Activated CD8-positive, alpha-beta memory T cell treated with anti-CD3 and anti-CD28 coated beads for 24 hours (primary cell): Measurements from ENCODE around the gene TMEM244.

Experiments used
- DNase-seq: peaks from one replicate; pipeline ENCODE4 v3.0.0-alpha.2; 2020

Gene TMEM244

DNA sequence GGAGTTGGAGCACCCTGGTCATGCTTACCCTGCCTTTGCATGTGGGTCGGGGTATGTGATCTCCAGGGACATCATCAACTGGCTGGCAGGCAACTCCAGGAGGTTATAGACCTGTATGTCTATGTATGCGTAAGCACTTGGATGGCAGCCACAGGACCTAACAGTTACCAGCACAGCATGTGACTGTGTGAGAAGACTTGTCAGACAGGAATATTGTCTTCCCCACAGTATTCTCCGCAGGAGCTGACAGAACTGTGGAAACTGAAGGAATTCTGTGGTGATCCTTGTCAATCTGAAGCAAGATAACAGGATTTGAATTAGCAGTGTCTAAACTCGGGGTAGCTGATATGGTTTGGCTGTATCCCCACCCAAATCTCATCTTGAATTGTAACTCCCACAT is 59.2 kb downstream of the TMEM244 start:
- DNase-seq: no peak

DNA sequence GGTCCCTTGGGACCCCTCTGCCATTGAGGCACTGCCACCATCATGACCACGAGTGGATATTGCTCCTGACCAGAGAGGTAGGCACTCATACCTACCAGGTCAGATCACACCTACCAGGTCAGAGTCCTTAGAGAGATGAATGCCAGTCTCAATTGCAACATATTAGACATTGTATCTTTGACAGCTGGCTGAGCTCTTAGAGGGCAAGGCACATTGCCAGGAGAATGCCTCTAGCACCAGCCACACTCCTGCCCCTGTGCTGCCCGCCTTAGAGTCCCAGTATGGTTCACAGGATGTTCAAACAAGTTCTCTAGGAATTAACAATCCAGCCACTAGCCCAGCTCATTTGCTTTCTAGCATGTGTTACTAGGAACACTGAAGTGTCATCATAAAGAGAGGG is 65.9 kb downstream of the TMEM244 start:
- no peak for DNase-seq

- no peak for DNase-seq
Observed at GRCh38 chr6:129793447-129793846, 67.7 kb downstream of the TMEM244 start.

GRCh38 chr6:129792049-129792448 is 69.1 kb downstream of the TMEM244 start:
- DNase-seq: no peak

DNA sequence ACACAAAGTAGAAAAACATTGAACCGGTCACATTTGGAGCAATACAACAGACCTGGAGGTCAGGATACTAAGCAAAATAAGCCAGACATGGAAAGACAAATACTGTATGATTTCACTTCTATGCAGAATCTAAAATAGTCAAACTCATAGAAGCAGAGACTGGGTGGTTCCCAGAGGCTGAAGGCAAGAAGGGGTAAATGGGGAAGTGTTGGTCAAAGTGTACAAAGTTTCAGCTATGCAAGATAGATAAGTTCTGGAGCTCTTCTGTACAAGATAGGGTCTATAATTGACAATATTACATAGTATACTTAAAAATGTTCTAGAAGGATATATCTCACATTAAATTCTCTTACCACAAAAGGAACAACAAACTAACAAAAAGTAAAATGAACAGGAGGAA is 70.3 kb downstream of the TMEM244 start:
- no peak for DNase-seq

GRCh38 chr6:129789974-129790373 is 71.1 kb downstream of the TMEM244 start:
- no peak for DNase-seq

DNA sequence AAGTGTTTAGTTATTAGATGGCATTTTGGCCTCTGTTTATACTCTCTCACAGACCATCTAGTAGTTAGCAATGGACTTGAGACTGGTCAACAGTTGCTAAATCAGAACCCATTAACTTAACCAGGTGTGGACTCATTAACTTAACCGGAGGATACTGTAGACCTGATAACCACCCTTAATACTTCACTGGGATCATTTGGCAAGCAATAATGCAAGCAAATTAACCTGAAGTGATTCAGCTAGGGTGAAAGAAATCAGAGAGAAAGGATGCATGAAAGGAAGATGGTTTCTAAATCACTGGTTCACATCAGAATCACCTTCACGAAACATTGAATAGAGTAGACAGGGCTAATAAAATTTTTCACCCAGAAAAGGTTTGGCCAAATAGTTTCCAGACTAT is 73.3 kb downstream of the TMEM244 start:
- no peak for DNase-seq

GRCh38 chr6:129786548-129786947 is 74.6 kb downstream of the TMEM244 start:
- no peak for DNase-seq

DNA sequence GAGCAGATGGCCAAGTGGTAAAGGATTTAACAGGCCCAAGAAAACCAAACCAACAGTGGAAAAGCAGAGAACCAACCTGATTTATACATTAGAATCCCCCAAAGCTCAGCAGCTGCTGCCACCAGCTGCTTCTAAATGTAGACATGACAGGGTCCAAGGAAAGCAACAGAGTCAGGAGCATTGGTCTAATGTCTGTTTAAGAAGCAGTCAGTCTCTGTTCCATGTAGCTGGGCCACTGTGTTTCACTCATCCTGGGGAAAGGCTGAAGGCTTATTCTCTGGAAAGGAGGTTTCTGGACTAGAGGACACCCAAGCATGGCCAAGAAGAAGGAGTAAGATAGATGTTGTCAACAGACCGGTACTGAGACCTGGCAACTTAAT is 75.4 kb downstream of the TMEM244 start:
- DNase-seq: no peak

- DNase-seq: no peak
Observed at GRCh38 chr6:129785047-129785755, 75.9 kb downstream of the TMEM244 start.
